ENCODE results near the gene FHOD3. TPM values are rescaled to one million over a fixed set of nuclear protein-coding genes. Genes with fewer than 3 reads are reported as not detected.

The FHOD3 gene
- total and polyA plus RNA-seq, 2 experiments from 2014 or later, result 2.7 to 8.7 TPM

- TF ChIP-seq NANOG (IDR thresholded peaks at IDR 0.05; ENCODE audit: borderline replicate concordance) (no peak), REST (IDR thresholded peaks at IDR 0.05; ENCODE audit: unreplicated experiment) (no peak), ETS1 (IDR thresholded peaks at IDR 0.05) (no peak), CREB1 (CRISPR knock-in tag; IDR thresholded peaks at IDR 0.05; ENCODE audit: low read depth) (no peak), EZH2phosphoT487 (IDR thresholded peaks at IDR 0.05; ENCODE audit: unreplicated experiment) (no peak), CTCF (conservative IDR thresholded peaks at IDR 0.05; ENCODE audit: low read depth in 2 of 2) (no peak), STAT1 (IDR thresholded peaks at IDR 0.05; ENCODE audit: unreplicated experiment) (no peak), JUNB (IDR thresholded peaks at IDR 0.05; ENCODE audit: unreplicated experiment) (no peak), POLR2AphosphoS5 (IDR thresholded peaks at IDR 0.05; ENCODE audit: low read depth) (no peak), ZNF114 (CRISPR knock-in tag; IDR thresholded peaks at IDR 0.05) (no peak), ZNF462 (CRISPR knock-in tag; IDR thresholded peaks at IDR 0.05) (no peak), EZH2 (IDR thresholded peaks at IDR 0.05; ENCODE audit: low read depth, unreplicated experiment) (no peak), ZNF331 (CRISPR knock-in tag; IDR thresholded peaks at IDR 0.05; ENCODE audit: low read depth) (no peak)
- H3K4me1 ChIP-seq (ENCODE audit: insufficient read depth), result no peaks in the 10 kb centered on the region
- Mint-ChIP-seq H3K36me3 (ENCODE audit: low read depth) (no peaks in the 10 kb centered on the region), H3K4me3 (no peak overlapping the region), H3K9me3 (no peaks in the 10 kb centered on the region; the same call in 2 of the 3 replicates), H3K4me1 (no peaks in the 10 kb centered on the region), H3K27me3 (ENCODE audit: insufficient read depth, low read depth, poor library complexity) (no peaks in the 10 kb centered on the region), H3K27ac (no peak overlapping the region)
- DNase-seq (ENCODE audit: low spot score) (no peak), ATAC-seq (no peak)
- H4K20me1 ChIP-seq (replicated peaks; ENCODE audit: insufficient read depth), result no peaks in the 10 kb centered on the region
- peaks cover 8% of the 10 kb centered on the region; the same call in 1 of the 2 replicates for H3K9me2 ChIP-seq (ENCODE audit: insufficient read depth)
- H3K36me3 ChIP-seq (ENCODE audit: insufficient read depth), result no peaks in the 10 kb centered on the region
- no peak overlapping the region for H3K4me2 ChIP-seq
- no peaks in the 10 kb centered on the region for H3F3A ChIP-seq (replicated peaks; ENCODE audit: low read depth)
- H3K27ac ChIP-seq (ENCODE audit: low read depth), result no peak overlapping the region
- no peaks in the 10 kb centered on the region for H3K27me3 ChIP-seq (ENCODE audit: insufficient read depth)
- no peak overlapping the region for H2AFZ ChIP-seq
- no peaks in the 10 kb centered on the region for H3K79me2 ChIP-seq (replicated peaks; ENCODE audit: insufficient read depth)
- no peak overlapping the region for H3K4me3 ChIP-seq
These were observed 455.7 kb downstream of the FHOD3 start for GRCh38 chr18:36752929-36753865.
